K562 (cell line): ENCODE data around the gene MLIP. TPM values are rescaled to one million over a fixed set of nuclear protein-coding genes. Genes with fewer than 3 reads are reported as not detected.

Source experiments
- ATAC-seq: fragments of 200-7000 bp; cut with Tn5 transposase; 3 replicates; pipeline ENCODE4 v1.9.1; 2020; ENCODE audit warnings: moderate library complexity
- BruUV-seq: library from RNA; stranded (reverse); fragments of 400-500 nt; replicated peaks from 2 replicates; lab custom pipeline; 2021; lab: Mats Ljungman, UMichigan
- CTCF ChIA-PET: fragments of 300-600 bp; formaldehyde crosslinking; extraction: SDS; loops from one replicate; lab custom pipeline; 2021; ENCODE audit warnings: low intra/inter-chr PET ratio; lab: Yijun Ruan, JAX
- POLR2A ChIA-PET: fragments of 300-600, 350-650 bp; sonication (Branson Sonifier 250); formaldehyde crosslinking; extraction: SDS; loops from one replicate; lab custom pipeline; 2021; ENCODE audit warnings: antibody characterized with exemption, inconsistent platforms; lab: Yijun Ruan, JAX
- DNase-seq, 4 experiments: peaks; one replicate each; pipeline versions ENCODE4 v3.0.0 to v3.0.0-alpha.2; 2011 to 2018; ENCODE audit warnings: low spot score in 3 of 4, mixed read lengths in 3 of 4; ENCODE audit errors: extremely low read depth in 1 of 4
- FAIRE-seq: peaks from 2 replicates; lab custom pipeline; 2011; peaks lifted over from hg19 to GRCh38; lab: Jason Lieb, UNC
- H2AFZ ChIP-seq: 2 replicates; pipeline ENCODE4 v1.6.0; 2011; ENCODE audit warnings: low read depth, low read length, control low read depth, inconsistent platforms
- H3K27ac ChIP-seq: fragments of 200-600 bp; 3 replicates; pipeline ENCODE4 v1.8.0; 2011; ENCODE audit warnings: low read depth, mild to moderate bottlenecking, control low read depth, inconsistent platforms, low read length, moderate library complexity, mixed read lengths; ENCODE audit errors: extremely low read depth
- H3K27me3 ChIP-seq, 2 experiments: fragments of 300-600 bp in 1 of 2; 2 replicates in 1 of 2; 3 replicates in 1 of 2; pipeline versions ENCODE4 v1.6.0 to v1.8.0; 2011; ENCODE audit warnings: inconsistent platforms in 2 of 2, low read length in 2 of 2, mild to moderate bottlenecking in 1 of 2, mixed read lengths in 1 of 2, moderate library complexity in 1 of 2; ENCODE audit not compliant: control insufficient read depth in 2 of 2, insufficient read depth in 2 of 2
- H3K36me3 ChIP-seq: fragments of 300-600 bp; 3 replicates; pipeline ENCODE4 v1.8.0; 2011; ENCODE audit warnings: mild to moderate bottlenecking, low read length, inconsistent platforms; ENCODE audit not compliant: control insufficient read depth, insufficient read depth
- H3K4me1 ChIP-seq, 2 experiments: fragments of 200-600 bp in 1 of 2; replicated peaks in 1 of 2; 2 replicates in 1 of 2; 3 replicates in 1 of 2; pipeline versions ENCODE4 v1.5.1 to v1.8.0; 2011; ENCODE audit warnings: inconsistent platforms in 2 of 2, low read length in 2 of 2, mild to moderate bottlenecking in 1 of 2, mixed read lengths in 1 of 2, moderate library complexity in 1 of 2; ENCODE audit not compliant: control insufficient read depth in 2 of 2, insufficient read depth in 2 of 2
- H3K4me2 ChIP-seq: 2 replicates; pipeline ENCODE4 v1.6.1; 2011; ENCODE audit warnings: low read length, control low read depth, inconsistent platforms, mixed read lengths; ENCODE audit not compliant: insufficient read depth
- H3K4me3 ChIP-seq: fragments of 200-600 bp; sonication (generic), shearing (Covaris generic); 2 replicates; pipeline ENCODE4 v1.5.1; 2016; ENCODE audit warnings: control low read depth, inconsistent platforms
- H3K79me2 ChIP-seq: fragments of 200-600 bp; 3 replicates; pipeline ENCODE4 v1.8.0; 2011; ENCODE audit warnings: low read length, inconsistent platforms; ENCODE audit not compliant: control insufficient read depth, insufficient read depth
- H3K9ac ChIP-seq, 2 experiments: 2 replicates each; pipeline versions ENCODE4 v1.6.0 to v1.6.1; 2011; ENCODE audit warnings: low read depth in 2 of 2, low read length in 2 of 2, control low read depth in 1 of 2, inconsistent platforms in 1 of 2, mild to moderate bottlenecking in 1 of 2, mixed read lengths in 1 of 2; ENCODE audit not compliant: insufficient read depth in 1 of 2
- H3K9me1 ChIP-seq: one replicate; pipeline ENCODE4 v1.6.0; 2011; ENCODE audit warnings: inconsistent platforms, mild to moderate bottlenecking, low read length, moderate library complexity; ENCODE audit not compliant: control insufficient read depth, insufficient read depth
- H3K9me3 ChIP-seq: replicated peaks from 2 replicates; pipeline ENCODE4 v1.5.1; 2011; ENCODE audit warnings: low read depth, low read length, inconsistent platforms; ENCODE audit not compliant: control insufficient read depth, insufficient read depth
- H4K20me1 ChIP-seq: replicated peaks from 2 replicates; pipeline ENCODE4 v1.6.1; 2011; ENCODE audit warnings: low read length, inconsistent platforms, mixed read lengths; ENCODE audit not compliant: control insufficient read depth, insufficient read depth
- CHD2 ChIP-seq: IDR thresholded peaks from 2 replicates; pipeline ENCODE4 v1.6.1; 2011; ENCODE audit warnings: low read depth, low read length
- DMBX1 ChIP-seq: fragments of 250-450 bp; sonication (Bioruptor Pico); IDR thresholded peaks from 2 replicates; pipeline ENCODE4 v1.8.0; 2022; ENCODE audit warnings: inconsistent platforms, mild to moderate bottlenecking, moderate library complexity, borderline replicate concordance
- FOS ChIP-seq: IDR thresholded peaks from 3 replicates; pipeline ENCODE4 v1.6.1; 2011; ENCODE audit not compliant: insufficient read length; ENCODE audit errors: extremely low read depth
- FOXP1 ChIP-seq: sonication (generic); formaldehyde crosslinking; IDR thresholded peaks from 2 replicates; pipeline ENCODE4 v1.8.0; 2022; ENCODE audit warnings: mild to moderate bottlenecking, missing genetic modification reagents
- KLF6 ChIP-seq: fragments of 250-450 bp; sonication (Bioruptor Pico); IDR thresholded peaks from 2 replicates; pipeline ENCODE4 v1.4.0; 2020; ENCODE audit warnings: mild to moderate bottlenecking, moderate library complexity, borderline replicate concordance
- NCOA2 ChIP-seq, 2 experiments: fragments of 450-650 bp; IDR thresholded peaks; 2 replicates each; pipeline ENCODE4 v1.6.1; 2018; ENCODE audit warnings: mild to moderate bottlenecking in 2 of 2, moderate library complexity in 1 of 2; ENCODE audit not compliant: partially characterized antibody in 2 of 2
- NR2C2 ChIP-seq, 2 experiments: fragments of 200-800 bp in 1 of 2; sonication (Bioruptor generic) in 1 of 2; sonication (generic) in 1 of 2; formaldehyde crosslinking in 1 of 2; IDR thresholded peaks; 2 replicates each; pipeline versions ENCODE4 v1.6.1 to v1.8.0; 2016 to 2022; ENCODE audit warnings: mild to moderate bottlenecking in 1 of 2, missing compliant biosample characterization in 1 of 2, missing genetic modification characterization in 1 of 2, missing genetic modification reagents in 1 of 2
- PCBP2 ChIP-seq: fragments of 200-400 bp; formaldehyde crosslinking; IDR thresholded peaks from 2 replicates; pipeline ENCODE4 v1.6.1; 2018; ENCODE audit warnings: low read length, low read depth, mild to moderate bottlenecking, moderate library complexity; ENCODE audit not compliant: poor library complexity, severe bottlenecking
- RAD21 ChIP-seq, 2 experiments: fragments of 250-450 bp in 1 of 2; fragments of 450-650 bp in 1 of 2; sonication (Bioruptor Pico) in 1 of 2; formaldehyde crosslinking in 1 of 2; IDR thresholded peaks in 1 of 2; conservative IDR thresholded peaks in 1 of 2; 2 replicates each; pipeline versions ENCODE4 v1.4.0 to v1.8.0; 2020 to 2022; ENCODE audit warnings: mild to moderate bottlenecking in 2 of 2, moderate library complexity in 1 of 2
- RUNX1 ChIP-seq: sonication (generic); IDR thresholded peaks from 2 replicates; pipeline ENCODE4 v1.6.1; 2016; ENCODE audit warnings: antibody characterized with exemption, low read depth
- YY1 ChIP-seq, 3 experiments: IDR thresholded peaks; 2 replicates each; pipeline ENCODE4 v1.6.1; 2011; ENCODE audit warnings: low read length in 2 of 3, mild to moderate bottlenecking in 2 of 3, moderate library complexity in 2 of 3, borderline replicate concordance in 1 of 3, control low read depth in 1 of 3, low read depth in 1 of 3; ENCODE audit not compliant: insufficient read depth in 3 of 3, insufficient replicate concordance in 2 of 3, control insufficient read depth in 1 of 3, insufficient read length in 1 of 3; ENCODE audit errors: extremely low read depth in 1 of 3
- ZNF232 ChIP-seq: sonication (generic); formaldehyde crosslinking; IDR thresholded peaks from 2 replicates; pipeline ENCODE4 v1.8.0; 2022; ENCODE audit warnings: mild to moderate bottlenecking, missing genetic modification reagents
- ZNF586 ChIP-seq: fragments of 450-650 bp; formaldehyde crosslinking; conservative IDR thresholded peaks from 2 replicates; pipeline ENCODE4 v1.4.0; 2020; ENCODE audit warnings: mild to moderate bottlenecking, moderate library complexity
- ZSCAN32 ChIP-seq: fragments of 450-650 bp; formaldehyde crosslinking; IDR thresholded peaks from 2 replicates; pipeline ENCODE4 v1.4.0; 2020; ENCODE audit warnings: mild to moderate bottlenecking, moderate library complexity
- whole genome bisulfite sequencing: fragments of 100-300 bp; shearing (Covaris generic); methylation state at CpG from one replicate; pipeline ENCODE4 v1.1.6; 2016; ENCODE audit warnings: low coverage, mixed read lengths; ENCODE audit not compliant: insufficient coverage; ENCODE audit errors: missing lambda C conversion rate; 5-methylcytosine and 5-hydroxymethylcytosine counted together
- in situ Hi-C: fragments of 300-500 bp; cut with MboI; formaldehyde crosslinking; loops from 4 replicates; pipeline ENCODE4 v1.15.0; 2018; ENCODE audit warnings: inconsistent platforms, mixed read lengths
- intact Hi-C: fragments of 100-400 bp; cut with micrococcal nuclease; formaldehyde crosslinking; loops from 2 replicates; pipeline ENCODE4 v1.14.2; 2022
- polyA plus RNA-seq, 8 experiments: library from polyadenylated mRNA; depleted of rRNA in 4 of 8; stranded (reverse) in 5 of 8; unstranded in 3 of 8; fragments of >200 nt; fragmentation: Nextera tagmentation in 2 of 8; fragmentation: Illumina TruSeq in 1 of 8; extraction: Ambion mirVana in 2 of 8; extraction: Trizol in 1 of 8; gene quantifications; 2 replicates each; pipeline versions ENCODE4 v1.2.1 to v1.2.3, GENCODE V29; 2011 to 2014; ENCODE audit warnings: inconsistent platforms in 1 of 8, missing spikeins in 1 of 8
- total RNA-seq, 7 experiments: library from RNA; depleted of rRNA in 6 of 7; stranded (reverse); fragments of >200 nt in 6 of 7; fragmentation: Illumina TruSeq in 2 of 7; extraction: Trizol in 2 of 7; gene quantifications; 2 replicates each; pipeline versions ENCODE4 v1.2.1 to v1.2.3, GENCODE V29; 2011 to 2021; ENCODE audit warnings: low replicate concordance in 1 of 7
- TF ChIP-seq, protein P1 (sequence below): conservative IDR thresholded peaks from 2 replicates; pipeline ENCODE4 v1.6.1; 2011; ENCODE audit warnings: low read depth, mild to moderate bottlenecking, low read length; ENCODE audit not compliant: control insufficient read depth
- TF ChIP-seq, protein P2 (sequence below), 3 experiments: IDR thresholded peaks in 2 of 3; conservative IDR thresholded peaks in 1 of 3; 2 replicates each; pipeline ENCODE4 v1.5.1; 2011 to 2012; ENCODE audit warnings: low read length in 3 of 3, mild to moderate bottlenecking in 3 of 3, control low read depth in 2 of 3, improper control_type of control experiment in 1 of 3, inconsistent platforms in 1 of 3, low read depth in 1 of 3, mixed read lengths in 1 of 3, moderate library complexity in 1 of 3; ENCODE audit not compliant: insufficient read depth in 2 of 3
- TF ChIP-seq, protein P3 (sequence below), 2 experiments: fragments of 450-650 bp in 1 of 2; sonication (generic) in 1 of 2; formaldehyde crosslinking; conservative IDR thresholded peaks; 2 replicates each; pipeline versions ENCODE4 v1.4.0 to v1.8.1; 2020 to 2022; ENCODE audit warnings: mild to moderate bottlenecking in 1 of 2, missing genetic modification reagents in 1 of 2

Gene MLIP
- total and polyA plus RNA-seq, 9 of the 15 experiments (the other 6 are each of a cell fraction or from before 2014, with no cell fraction given): not detected

DNA sequence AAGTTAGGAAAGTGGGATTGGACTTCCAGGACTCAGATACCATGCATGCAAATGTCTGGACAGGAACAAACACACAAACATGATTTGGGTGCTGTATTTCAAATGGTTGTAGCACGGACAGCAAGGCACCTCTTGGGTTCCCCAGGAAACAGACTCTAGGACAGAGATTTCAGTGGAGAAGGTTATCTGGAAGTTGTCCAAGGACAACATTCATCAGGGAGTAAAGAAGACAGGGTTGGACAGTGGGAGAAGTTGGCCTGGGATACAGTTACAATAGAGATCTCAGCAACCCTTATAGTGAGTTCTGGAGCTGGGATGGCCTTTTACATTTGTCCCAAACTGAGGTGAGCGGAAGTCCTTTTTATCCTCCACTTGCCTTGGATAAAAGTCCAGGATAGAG, 177.2 kb downstream of the MLIP start (continued):
- TF ChIP-seq, protein P1, sequence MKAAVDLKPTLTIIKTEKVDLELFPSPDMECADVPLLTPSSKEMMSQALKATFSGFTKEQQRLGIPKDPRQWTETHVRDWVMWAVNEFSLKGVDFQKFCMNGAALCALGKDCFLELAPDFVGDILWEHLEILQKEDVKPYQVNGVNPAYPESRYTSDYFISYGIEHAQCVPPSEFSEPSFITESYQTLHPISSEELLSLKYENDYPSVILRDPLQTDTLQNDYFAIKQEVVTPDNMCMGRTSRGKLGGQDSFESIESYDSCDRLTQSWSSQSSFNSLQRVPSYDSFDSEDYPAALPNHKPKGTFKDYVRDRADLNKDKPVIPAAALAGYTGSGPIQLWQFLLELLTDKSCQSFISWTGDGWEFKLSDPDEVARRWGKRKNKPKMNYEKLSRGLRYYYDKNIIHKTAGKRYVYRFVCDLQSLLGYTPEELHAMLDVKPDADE: no peak
- TF ChIP-seq FOXP1 (CRISPR knock-in tag) (no peak), ZNF232 (CRISPR knock-in tag) (no peak), RUNX1 (no peak), ZSCAN32 (CRISPR knock-in tag) (no peak)

DNA sequence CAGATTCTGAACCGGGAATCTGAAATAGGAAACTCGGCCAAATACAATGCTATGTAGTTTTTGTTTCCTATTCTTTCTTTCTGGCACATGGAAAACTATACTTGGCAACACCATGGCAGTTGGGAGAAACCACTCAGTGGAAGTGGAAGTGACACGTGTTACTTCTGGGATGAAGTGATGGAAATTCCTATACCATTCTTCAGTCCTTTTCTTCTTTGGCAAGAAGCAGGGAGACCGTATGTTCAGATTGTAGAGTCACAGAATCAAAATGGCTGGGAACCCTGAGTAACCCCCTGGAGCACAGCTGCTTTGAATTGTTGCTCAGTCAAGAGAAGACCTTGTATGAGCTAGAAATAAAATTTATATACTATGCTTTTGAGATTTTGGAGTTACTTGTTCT, 178.2 kb downstream of the MLIP start:
- 0% methylated on average over 4 of the region's 4 CpGs for WGBS
- no TSS peak for BruUV-seq
- DNase-seq (no peak), ATAC-seq (no peak), FAIRE-seq (no peak)
- H3K4me3 ChIP-seq: no peak overlapping the region
- in situ Hi-C loops: no loop called here
- H3K36me3 ChIP-seq: no peaks in the 10 kb centered on the region
- CTCF ChIA-PET: no interaction called here
- no peak overlapping the region for H3K9ac ChIP-seq
- no peaks in the 10 kb centered on the region for H3K79me2 ChIP-seq
- no peaks in the 10 kb centered on the region for H4K20me1 ChIP-seq
- intact Hi-C loops: no loop called here
- no peak overlapping the region for H2AFZ ChIP-seq
- no peaks in the 10 kb centered on the region for H3K9me3 ChIP-seq
- no peaks in the 10 kb centered on the region for H3K27me3 ChIP-seq
- POLR2A ChIA-PET: no interaction called here
- no peaks in the 10 kb centered on the region for H3K4me1 ChIP-seq
- H3K9me1 ChIP-seq: no peaks in the 10 kb centered on the region
- no peak overlapping the region for H3K4me2 ChIP-seq
- no peak overlapping the region for H3K27ac ChIP-seq
- TF ChIP-seq YY1 (IDR thresholded peaks at IDR 0.05; ENCODE audit: borderline replicate concordance in 1 of 3, control insufficient read depth in 1 of 3, extremely low read depth in 1 of 3, insufficient read depth in 3 of 3, insufficient read length in 1 of 3, insufficient replicate concordance in 2 of 3, low read depth in 1 of 3, low read length in 2 of 3) (no peak), FOS (no peak), NR2C2 (CRISPR knock-in tag; IDR thresholded peaks at IDR 0.05) (no peak), NR2C2 (tag; IDR thresholded peaks at IDR 0.05) (no peak), NCOA2 (IDR thresholded peaks at IDR 0.05; ENCODE audit: partially characterized antibody in 2 of 2) (no peak), CHD2 (no peak), KLF6 (CRISPR knock-in tag) (no peak), PCBP2 (no peak), DMBX1 (CRISPR knock-in tag) (no peak), RAD21 (CRISPR knock-in tag; conservative IDR thresholded peaks at IDR 0.05 in 1 of 2, IDR thresholded peaks at IDR 0.05 in 1 of 2) (no peak), ZNF586 (CRISPR knock-in tag) (no peak)
- TF ChIP-seq, protein P2, sequence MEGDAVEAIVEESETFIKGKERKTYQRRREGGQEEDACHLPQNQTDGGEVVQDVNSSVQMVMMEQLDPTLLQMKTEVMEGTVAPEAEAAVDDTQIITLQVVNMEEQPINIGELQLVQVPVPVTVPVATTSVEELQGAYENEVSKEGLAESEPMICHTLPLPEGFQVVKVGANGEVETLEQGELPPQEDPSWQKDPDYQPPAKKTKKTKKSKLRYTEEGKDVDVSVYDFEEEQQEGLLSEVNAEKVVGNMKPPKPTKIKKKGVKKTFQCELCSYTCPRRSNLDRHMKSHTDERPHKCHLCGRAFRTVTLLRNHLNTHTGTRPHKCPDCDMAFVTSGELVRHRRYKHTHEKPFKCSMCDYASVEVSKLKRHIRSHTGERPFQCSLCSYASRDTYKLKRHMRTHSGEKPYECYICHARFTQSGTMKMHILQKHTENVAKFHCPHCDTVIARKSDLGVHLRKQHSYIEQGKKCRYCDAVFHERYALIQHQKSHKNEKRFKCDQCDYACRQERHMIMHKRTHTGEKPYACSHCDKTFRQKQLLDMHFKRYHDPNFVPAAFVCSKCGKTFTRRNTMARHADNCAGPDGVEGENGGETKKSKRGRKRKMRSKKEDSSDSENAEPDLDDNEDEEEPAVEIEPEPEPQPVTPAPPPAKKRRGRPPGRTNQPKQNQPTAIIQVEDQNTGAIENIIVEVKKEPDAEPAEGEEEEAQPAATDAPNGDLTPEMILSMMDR (IDR thresholded peaks at IDR 0.05 in 2 of 3, conservative IDR thresholded peaks at IDR 0.05 in 1 of 3; ENCODE audit: insufficient read depth in 2 of 3, low read depth in 1 of 3, low read length in 3 of 3): no peak
- TF ChIP-seq, protein P3, sequence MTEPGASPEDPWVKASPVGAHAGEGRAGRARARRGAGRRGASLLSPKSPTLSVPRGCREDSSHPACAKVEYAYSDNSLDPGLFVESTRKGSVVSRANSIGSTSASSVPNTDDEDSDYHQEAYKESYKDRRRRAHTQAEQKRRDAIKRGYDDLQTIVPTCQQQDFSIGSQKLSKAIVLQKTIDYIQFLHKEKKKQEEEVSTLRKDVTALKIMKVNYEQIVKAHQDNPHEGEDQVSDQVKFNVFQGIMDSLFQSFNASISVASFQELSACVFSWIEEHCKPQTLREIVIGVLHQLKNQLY (CRISPR knock-in tag; conservative IDR thresholded peaks at IDR 0.05): no peak
